Measurements from ENCODE around the gene KIF13A. TPM values are rescaled to one million over a fixed set of nuclear protein-coding genes. Genes with fewer than 3 reads are reported as not detected.
"Not testable (repeated sequence)": the region's sequence is repeated elsewhere in the genome, so short reads cannot be mapped to it uniquely, and the experiment has no call there.

KIF13A gene
- total RNA-seq, 1 donor from 2014 or later, result 59.0 TPM

- Histone ChIP-seq H3K27ac (no peak overlapping the region), H3K9me3 (no peaks in the 10 kb centered on the region), H3K27me3 (no peaks in the 10 kb centered on the region), H3K4me3 (no peak overlapping the region), H3K36me3 (no peaks in the 10 kb centered on the region), H3K4me1 (no peaks in the 10 kb centered on the region)
- ATAC-seq (no peak), DNase-seq (no peak)
- TF ChIP-seq CTCF (IDR thresholded peaks at IDR 0.05), result no peak
- intact Hi-C loops (cut with DNase I), result no loop called here
Measured at GRCh38 chr6:17744019-17744756, 243.2 kb downstream of the KIF13A start.

- Histone ChIP-seq H3K4me1 (no peaks in the 10 kb centered on the region), H3K27me3 (no peaks in the 10 kb centered on the region), H3K27ac (no peak overlapping the region), H3K36me3 (no peaks in the 10 kb centered on the region), H3K9me3 (peaks cover 16% of the 10 kb centered on the region), H3K4me3 (no peak overlapping the region)
- intact Hi-C loops (cut with DNase I), result no loop called here
- DNase-seq, result no peak
- no peak for ATAC-seq
- no peak for TF ChIP-seq CTCF (IDR thresholded peaks at IDR 0.05)
Measured at GRCh38 chr6:17741507-17741906, 245.9 kb downstream of the KIF13A start.

GRCh38 chr6:17740559-17741220 lies 246.7 kb downstream of the KIF13A start:
- no peak overlapping the region for H3K4me3 ChIP-seq
- H3K36me3 ChIP-seq, result no peaks in the 10 kb centered on the region
- intact Hi-C loops (cut with DNase I), result no loop called here
- TF ChIP-seq CTCF (IDR thresholded peaks at IDR 0.05), result no peak
- H3K27ac ChIP-seq, result no peak overlapping the region
- H3K9me3 ChIP-seq, result peaks cover 16% of the 10 kb centered on the region
- no peaks in the 10 kb centered on the region for H3K4me1 ChIP-seq
- no peaks in the 10 kb centered on the region for H3K27me3 ChIP-seq
- ATAC-seq, result peak; percentile 24
- no peak for DNase-seq

GRCh38 chr6:17737704-17738252 lies 249.7 kb downstream of the KIF13A start:
- no peaks in the 10 kb centered on the region for H3K4me1 ChIP-seq
- no peak overlapping the region for H3K27ac ChIP-seq
- TF ChIP-seq CTCF (IDR thresholded peaks at IDR 0.05), result no peak
- H3K9me3 ChIP-seq, result peaks cover 16% of the 10 kb centered on the region
- no peaks in the 10 kb centered on the region for H3K36me3 ChIP-seq
- no peak overlapping the region for H3K4me3 ChIP-seq
- intact Hi-C loops (cut with DNase I), result no loop called here
- ATAC-seq (no peak), DNase-seq (no peak)
- no peaks in the 10 kb centered on the region for H3K27me3 ChIP-seq

GRCh38 chr6:17735311-17735710 lies 252.1 kb downstream of the KIF13A start:
- H3K4me3 ChIP-seq; H3K4me1 ChIP-seq; H3K27ac ChIP-seq; H3K36me3 ChIP-seq; ATAC-seq; DNase-seq; intact Hi-C loops (cut with DNase I); H3K27me3 ChIP-seq: not testable (repeated sequence)
- H3K9me3 ChIP-seq, result peaks cover 16% of the 10 kb centered on the region

- Histone ChIP-seq H3K4me1 (no peaks in the 10 kb centered on the region), H3K36me3 (no peaks in the 10 kb centered on the region), H3K4me3 (no peak overlapping the region), H3K9me3 (no peaks in the 10 kb centered on the region), H3K27me3 (no peaks in the 10 kb centered on the region), H3K27ac (no peak overlapping the region)
- TF ChIP-seq CTCF (IDR thresholded peaks at IDR 0.05), result no peak
- ATAC-seq, result no peak
- no peak for DNase-seq
- intact Hi-C loops (cut with DNase I), result no loop called here
Measured at GRCh38 chr6:17730078-17730704, 257.2 kb downstream of the KIF13A start.

Data from upper lobe of right lung (tissue), 1 donor.